Stimulated activated CD8-positive, alpha-beta memory T cell treated with anti-CD3 and anti-CD28 coated beads, Interleukin-4, amount 100 ng/mL, for 1 hour (primary cell): ENCODE results near the gene TBATA.
A peak's percentile ranks its signal among the peaks of the same experiment; 100 is the strongest.

Experiments used
- DNase-seq, 2 donors: peaks; one replicate each; pipeline ENCODE4 v3.0.0-alpha.2; 2020; ENCODE audit warnings: low read depth in 2 of 2, low spot score in 1 of 2

TBATA gene, protein sequence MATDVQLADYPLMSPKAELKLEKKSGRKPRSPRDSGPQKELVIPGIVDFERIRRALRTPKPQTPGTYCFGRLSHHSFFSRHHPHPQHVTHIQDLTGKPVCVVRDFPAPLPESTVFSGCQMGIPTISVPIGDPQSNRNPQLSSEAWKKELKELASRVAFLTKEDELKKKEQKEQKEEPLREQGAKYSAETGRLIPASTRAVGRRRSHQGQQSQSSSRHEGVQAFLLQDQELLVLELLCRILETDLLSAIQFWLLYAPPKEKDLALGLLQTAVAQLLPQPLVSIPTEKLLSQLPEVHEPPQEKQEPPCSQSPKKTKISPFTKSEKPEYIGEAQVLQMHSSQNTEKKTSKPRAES

DNA sequence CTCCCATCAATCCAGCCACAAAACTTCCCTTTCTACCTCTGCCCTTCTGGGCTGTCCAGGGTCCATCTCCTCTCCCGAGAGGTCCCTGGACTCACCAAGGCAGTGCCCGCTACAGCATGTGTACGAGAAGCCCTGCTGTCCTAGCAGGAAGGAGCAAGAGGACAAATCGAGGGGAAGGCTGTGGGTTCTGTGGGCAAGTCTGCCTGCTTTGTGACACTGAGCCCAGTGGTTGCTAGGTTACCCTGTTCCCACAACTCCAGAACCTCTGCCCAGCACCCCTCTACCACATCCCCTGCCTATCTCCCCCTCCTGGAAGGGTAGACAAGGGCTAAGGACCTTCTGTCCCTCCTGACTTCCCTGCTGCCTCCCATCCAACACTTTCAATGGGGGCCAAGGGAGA is at the start of gene TBATA:
Gene TBATA, minus strand, starts transcription at position 188 of the 400 bp plus-strand sequence. CDS start 1,998 bp downstream, outside the sequence.
- no peak for DNase-seq

- DNase-seq = no peak
Measured at GRCh38 chr10:70834441-70835151, 49.4 kb upstream of the TBATA start.

- no peak for DNase-seq
Measured at GRCh38 chr10:70834021-70834420, 48.8 kb upstream of the TBATA start.

DNA sequence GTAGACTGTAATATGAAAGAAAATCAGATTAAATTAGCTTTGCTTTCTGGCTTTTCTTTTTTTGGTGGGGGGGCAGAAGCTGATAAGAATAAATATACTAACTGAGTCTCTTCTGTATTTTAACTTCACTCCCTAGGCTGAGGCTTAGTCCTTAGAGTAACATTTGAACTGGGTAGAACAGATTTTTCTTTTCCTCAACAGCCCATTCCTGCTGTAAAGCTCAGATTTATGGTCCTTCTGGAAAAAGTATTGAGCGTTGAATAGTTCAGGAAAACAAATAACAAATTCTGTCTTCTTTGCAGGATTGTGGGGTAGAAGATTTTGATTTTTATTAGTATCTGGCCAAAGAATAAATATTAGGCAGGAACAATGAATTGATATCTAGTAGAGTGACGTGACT is 48.4 kb upstream of the TBATA start:
- DNase-seq = no peak

DNA sequence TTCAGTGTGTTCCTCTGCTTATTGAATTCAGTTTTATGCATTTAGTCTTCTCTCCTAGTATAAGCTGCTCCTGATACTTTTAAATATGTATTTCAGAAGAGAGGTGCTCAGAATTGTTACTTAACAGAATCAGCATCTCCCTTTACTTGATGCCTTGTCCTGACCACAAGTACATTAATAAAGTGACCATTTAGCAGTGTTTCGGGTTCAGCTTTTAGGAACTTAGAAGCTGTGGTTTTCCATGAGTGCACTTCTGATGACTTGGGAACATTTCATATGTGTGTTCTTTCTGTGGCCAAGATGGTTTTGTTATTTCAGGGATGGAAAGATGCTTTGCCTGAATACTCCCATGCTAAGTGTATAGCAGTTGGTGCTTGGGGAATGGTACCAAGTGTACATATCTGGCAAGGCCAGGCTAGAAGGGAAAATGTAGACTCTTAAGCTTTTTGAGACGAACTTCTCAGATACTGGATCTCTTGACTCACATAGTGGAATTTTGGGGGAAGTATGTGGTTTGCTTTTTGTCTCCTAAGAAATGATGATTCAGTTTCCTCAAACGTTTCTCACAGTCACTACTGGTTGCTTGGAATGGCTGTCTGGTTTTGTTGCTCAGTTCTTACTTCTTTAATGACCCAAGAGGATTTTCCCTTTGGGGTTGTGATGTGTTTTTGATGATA is 47.8 kb upstream of the TBATA start:
- no peak for DNase-seq

GRCh38 chr10:70832221-70832620 is 47.0 kb upstream of the TBATA start:
- no peak for DNase-seq

DNA sequence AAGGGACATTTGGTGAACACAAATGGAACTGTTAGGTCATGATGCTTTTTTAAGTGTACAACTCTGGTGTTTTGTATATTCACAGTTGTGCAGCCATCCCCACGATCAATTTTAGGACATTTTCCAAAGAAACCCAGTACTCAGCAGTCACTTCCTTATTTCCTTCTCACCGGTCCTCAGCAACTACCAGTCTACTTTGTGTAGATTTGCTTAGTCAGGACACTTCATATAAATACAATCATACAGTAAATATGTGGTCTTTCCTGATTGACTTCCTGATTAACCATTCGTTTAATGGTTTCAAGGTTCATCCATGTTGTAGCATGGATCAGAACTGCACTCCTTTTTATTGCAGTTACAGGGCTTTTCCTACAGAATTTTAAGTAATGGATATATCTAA is 45.0 kb upstream of the TBATA start:
- no peak for DNase-seq

DNA sequence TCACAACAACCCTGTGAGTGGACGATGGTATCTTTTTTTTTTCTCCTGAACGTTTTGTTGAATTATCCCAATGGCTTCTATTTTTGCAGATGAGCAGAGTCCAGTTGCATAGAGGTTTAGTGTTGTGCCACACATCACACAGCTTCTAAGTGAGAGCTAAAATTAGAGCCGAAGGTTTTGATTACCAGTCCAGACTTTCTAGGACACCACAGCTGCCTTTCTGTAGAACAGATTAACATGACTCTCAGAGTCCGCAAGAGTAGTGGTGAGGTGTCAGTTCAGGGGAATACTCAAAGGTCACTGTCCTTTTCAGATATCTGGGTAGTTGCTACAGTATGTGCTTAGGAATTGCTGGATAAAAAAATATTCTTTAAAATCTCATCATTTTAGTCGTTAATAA is 44.4 kb upstream of the TBATA start:
- DNase-seq = no peak

DNA sequence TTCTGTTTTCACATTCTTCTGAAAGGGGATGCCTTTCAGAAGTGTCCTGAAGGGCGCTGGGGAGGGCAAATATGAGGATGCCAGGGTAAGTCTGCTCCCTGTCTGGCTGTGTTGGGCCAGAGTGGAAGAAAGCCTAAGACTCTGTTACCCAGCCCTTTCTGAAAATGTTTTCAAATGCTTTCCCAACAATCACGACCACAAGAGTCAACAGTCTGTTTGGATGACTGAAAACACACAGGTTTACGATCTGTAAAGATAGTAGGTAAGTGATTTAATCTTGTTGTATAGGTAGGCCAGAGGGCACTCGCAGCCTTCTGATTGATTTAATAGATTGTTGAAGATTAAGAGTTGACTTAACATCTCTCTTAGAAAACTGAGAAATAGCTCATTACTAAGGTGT is 43.7 kb upstream of the TBATA start:
- DNase-seq = no peak

GRCh38 chr10:70827086-70827757 is 42.0 kb upstream of the TBATA start:
- DNase-seq = no peak

DNA sequence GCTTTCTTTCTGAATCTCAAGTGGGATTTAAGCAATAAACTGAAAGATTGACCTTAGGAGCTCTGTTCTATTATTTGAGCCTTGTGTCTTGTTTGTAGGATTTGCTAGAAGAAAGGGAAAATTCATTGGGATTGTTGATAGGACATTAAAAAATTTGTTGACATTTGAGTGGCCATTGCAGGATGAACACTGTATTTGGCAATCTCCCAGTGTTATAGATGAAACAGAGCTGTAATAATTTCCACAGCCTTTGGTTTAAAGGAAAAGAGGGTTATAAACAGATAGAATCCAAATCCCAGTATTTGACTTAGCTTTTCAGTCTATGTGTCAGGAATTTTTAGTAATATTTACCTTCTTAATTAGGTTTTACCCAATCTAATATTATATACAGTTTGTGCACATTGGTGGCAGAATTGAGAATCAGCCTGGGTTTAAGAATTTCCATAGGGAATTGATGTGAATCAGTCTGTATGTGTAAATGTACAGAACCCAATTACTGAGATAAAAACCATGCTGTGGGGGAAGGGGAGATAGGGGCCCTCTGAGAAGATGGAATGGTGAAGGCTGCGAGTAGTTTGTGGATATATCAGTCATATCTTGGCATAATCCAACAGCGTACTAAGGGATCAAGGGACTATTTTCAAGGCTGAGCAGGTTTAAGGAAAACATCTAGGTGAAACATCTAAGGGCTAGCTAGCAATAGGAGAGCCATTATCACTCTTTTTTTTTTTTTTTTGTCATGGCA is 37.1 kb upstream of the TBATA start:
- no peak for DNase-seq

GRCh38 chr10:70820976-70821750 is 36.0 kb upstream of the TBATA start:
- DNase-seq = no peak

DNA sequence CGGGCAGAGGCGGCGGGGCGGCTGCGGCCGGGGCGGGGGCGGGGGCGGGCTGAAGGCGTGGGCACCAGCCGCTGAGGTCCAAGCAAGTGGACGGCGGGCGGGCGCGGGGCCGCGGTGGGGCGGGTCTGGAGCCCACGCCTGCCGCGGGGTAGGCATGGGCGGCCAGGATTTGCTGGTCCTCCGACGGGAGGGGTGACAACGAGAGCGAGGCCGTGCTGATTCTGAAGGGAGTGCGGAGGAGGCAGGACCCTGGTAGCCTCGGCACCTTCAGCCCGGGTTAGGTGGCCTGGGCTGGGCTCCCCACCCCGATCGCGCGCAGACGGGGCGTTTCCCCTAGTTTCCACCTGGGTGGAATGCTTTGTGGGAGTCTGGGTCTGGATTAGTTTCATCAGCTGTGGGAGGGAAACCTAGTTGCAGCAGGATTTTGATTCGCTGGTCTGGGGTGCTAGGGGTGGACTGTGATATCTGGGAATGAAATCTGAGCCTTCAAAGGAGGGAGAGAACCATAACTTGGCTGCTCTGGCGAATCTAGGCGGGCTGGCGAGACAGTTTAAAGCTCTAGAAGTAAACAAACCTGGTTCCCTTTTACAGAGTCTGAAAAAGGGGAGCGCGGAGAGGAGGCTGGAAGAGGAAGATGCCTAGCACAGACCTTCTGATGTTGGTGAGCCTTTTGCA is 31.2 kb upstream of the TBATA start:
- peak in 1 of 2 donors; percentile 3 for DNase-seq

- DNase-seq = peak; percentile 64 to 74
Measured at GRCh38 chr10:70815504-70816219, 30.5 kb upstream of the TBATA start, which contains the start of gene SGPL1. Gene SGPL1, plus strand, starts transcription at chr10:70815948. Its CDS starts 906 bp downstream, at chr10:70816854.

DNA sequence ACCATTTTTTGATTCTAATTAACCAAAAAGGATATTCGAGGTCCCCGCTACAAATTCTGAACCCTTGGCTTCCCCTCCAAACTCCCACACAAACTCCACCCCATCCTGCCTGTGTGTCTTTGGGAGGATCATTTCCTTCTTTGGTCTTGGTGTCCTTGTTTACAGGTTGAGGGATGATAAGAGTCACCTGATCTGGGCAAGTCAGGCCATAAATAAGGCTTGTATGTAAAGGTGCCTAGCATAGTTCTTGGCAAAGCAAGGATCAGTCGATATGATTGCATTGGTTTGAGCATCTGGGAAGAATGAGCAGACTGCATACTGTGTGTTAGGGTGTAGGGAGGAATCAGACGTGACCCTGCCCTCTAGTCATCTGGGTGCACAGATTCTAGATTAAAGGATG is 28.9 kb upstream of the TBATA start:
- DNase-seq = no peak

- no peak for DNase-seq
Measured at GRCh38 chr10:70812814-70813213, 27.6 kb upstream of the TBATA start.

- DNase-seq = no peak
Measured at GRCh38 chr10:70811881-70812280, 26.7 kb upstream of the TBATA start.

- DNase-seq = no peak
Measured at GRCh38 chr10:70810967-70811366, 25.8 kb upstream of the TBATA start.

- no peak for DNase-seq
Measured at GRCh38 chr10:70809726-70810125, 24.5 kb upstream of the TBATA start.
